Measurements from ENCODE around the gene ARSG.

ARSG gene

GRCh38 chr17:68450391-68450790, 159.1 kb downstream of the ARSG start:
- no peak overlapping the region for H3K4me3 ChIP-seq (ENCODE audit: low read depth, low read length)
- TF ChIP-seq, protein P1, sequence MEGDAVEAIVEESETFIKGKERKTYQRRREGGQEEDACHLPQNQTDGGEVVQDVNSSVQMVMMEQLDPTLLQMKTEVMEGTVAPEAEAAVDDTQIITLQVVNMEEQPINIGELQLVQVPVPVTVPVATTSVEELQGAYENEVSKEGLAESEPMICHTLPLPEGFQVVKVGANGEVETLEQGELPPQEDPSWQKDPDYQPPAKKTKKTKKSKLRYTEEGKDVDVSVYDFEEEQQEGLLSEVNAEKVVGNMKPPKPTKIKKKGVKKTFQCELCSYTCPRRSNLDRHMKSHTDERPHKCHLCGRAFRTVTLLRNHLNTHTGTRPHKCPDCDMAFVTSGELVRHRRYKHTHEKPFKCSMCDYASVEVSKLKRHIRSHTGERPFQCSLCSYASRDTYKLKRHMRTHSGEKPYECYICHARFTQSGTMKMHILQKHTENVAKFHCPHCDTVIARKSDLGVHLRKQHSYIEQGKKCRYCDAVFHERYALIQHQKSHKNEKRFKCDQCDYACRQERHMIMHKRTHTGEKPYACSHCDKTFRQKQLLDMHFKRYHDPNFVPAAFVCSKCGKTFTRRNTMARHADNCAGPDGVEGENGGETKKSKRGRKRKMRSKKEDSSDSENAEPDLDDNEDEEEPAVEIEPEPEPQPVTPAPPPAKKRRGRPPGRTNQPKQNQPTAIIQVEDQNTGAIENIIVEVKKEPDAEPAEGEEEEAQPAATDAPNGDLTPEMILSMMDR (IDR thresholded peaks at IDR 0.05; ENCODE audit: low read depth, low read length): no peak

DNA sequence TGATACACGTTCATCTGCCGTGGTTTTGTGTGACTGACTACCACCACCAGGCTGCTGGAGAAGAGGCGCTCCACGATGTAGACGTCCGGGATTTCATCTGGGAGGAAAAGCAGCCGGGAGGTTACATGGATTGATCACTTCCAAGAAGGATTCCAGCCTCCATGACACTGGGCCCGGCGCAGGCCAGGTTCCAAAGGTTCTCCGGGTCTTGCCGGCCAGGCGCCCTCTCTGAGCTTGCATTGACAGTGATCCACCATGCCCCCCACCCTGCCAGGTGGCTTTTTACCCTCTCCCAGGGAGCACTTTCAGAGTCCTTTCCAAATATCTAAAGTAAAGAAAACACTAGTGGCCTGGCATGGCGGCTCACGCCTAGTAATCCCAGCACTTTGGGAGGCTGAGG, 159.5 kb downstream of the ARSG start:
- H3K4me3 ChIP-seq (ENCODE audit: low read depth, low read length): no peak overlapping the region
- TF ChIP-seq, protein P1 (IDR thresholded peaks at IDR 0.05; ENCODE audit: low read depth, low read length): no peak

GRCh38 chr17:68451670-68452354, 160.5 kb downstream of the ARSG start:
- TF ChIP-seq, protein P1 (IDR thresholded peaks at IDR 0.05; ENCODE audit: low read depth, low read length): no peak
- H3K4me3 ChIP-seq (ENCODE audit: low read depth, low read length): no peak overlapping the region

- H3K4me3 ChIP-seq (ENCODE audit: low read depth, low read length): no peak overlapping the region
- TF ChIP-seq, protein P1 (IDR thresholded peaks at IDR 0.05; ENCODE audit: low read depth, low read length): no peak
Observed at GRCh38 chr17:68452724-68453290, 161.5 kb downstream of the ARSG start.

DNA sequence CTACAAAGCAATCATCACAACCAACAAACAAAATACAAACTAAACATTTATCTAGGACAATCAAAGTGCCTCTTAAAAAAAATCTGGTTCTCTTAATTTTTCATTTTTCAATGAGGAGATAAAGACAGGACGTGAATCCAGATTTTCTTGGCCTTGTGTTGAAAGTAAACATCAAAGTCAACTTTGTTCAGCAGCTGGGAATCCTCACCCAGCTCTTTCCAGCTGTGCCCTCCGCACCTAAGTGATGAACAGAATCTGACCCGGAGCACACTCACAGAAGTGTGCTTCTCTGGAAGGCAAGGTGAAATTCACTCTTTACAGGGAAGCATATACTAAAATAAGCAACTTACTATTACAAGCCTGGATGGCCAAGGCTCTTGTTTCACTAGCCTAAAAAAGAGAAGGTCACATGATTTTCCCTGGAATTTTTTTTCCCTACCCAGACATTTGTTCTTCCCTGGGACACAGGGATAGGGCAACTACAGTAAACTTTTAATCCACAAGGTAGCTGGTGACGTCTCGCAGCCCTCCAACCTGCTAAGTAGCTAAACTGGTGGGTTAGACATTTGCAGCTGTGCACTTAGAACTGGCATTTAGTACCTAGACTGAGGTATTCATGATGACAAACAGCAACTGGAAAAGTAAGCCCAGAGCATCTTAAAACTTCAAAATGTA, 162.8 kb downstream of the ARSG start:
- H3K4me3 ChIP-seq (ENCODE audit: low read depth, low read length): no peak overlapping the region
- TF ChIP-seq, protein P1 (IDR thresholded peaks at IDR 0.05; ENCODE audit: low read depth, low read length): no peak

DNA sequence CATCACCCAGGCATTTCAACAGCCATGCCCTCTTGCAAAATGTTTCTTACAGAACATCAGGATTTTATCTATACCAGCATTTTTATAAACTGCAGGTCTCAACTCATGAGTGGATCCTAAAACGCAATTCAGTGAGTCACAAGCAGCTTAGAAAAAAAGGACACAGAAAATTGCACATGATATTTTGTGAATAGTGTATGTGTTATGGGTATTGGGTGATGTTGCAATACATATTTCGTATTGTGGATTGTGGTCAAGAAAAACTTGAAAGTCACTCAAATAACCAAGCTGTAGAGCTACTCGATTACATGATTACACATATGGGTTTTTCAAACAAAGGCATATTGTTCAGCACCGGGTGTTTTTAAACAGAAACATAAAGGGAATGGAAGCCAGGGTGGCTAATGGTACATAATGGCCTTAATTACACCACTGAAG, 164.6 kb downstream of the ARSG start:
- peak overlapping the region; percentile 83 for H3K4me3 ChIP-seq (ENCODE audit: low read depth, low read length)
- TF ChIP-seq, protein P1 (IDR thresholded peaks at IDR 0.05; ENCODE audit: low read depth, low read length): no peak

Data from WI38 (cell line).